SJCRH30 (cell line): ENCODE data around the gene HVCN1. TPM values are rescaled to one million over a fixed set of nuclear protein-coding genes. Genes with fewer than 3 reads are reported as not detected.
"Not testable (repeated sequence)": the region's sequence is repeated elsewhere in the genome, so short reads cannot be mapped to it uniquely, and the experiment has no call there.

ENCODE experiments used
- DNase-seq, 2 experiments: peaks; one replicate each; pipeline ENCODE4 v3.0.0-alpha.2; 2015 to 2020
- H3K27ac ChIP-seq: fragments of 250-450 bp; sonication (Bioruptor Pico); 2 replicates; pipeline ENCODE4 v1.5.1; 2020; ENCODE audit warnings: mild to moderate bottlenecking, moderate library complexity
- H3K27me3 ChIP-seq: fragments of 250-450 bp; sonication (Bioruptor Pico); 2 replicates; pipeline ENCODE4 v1.5.1; 2020; ENCODE audit warnings: mild to moderate bottlenecking, moderate library complexity
- H3K36me3 ChIP-seq: fragments of 250-450 bp; sonication (Bioruptor Pico); 2 replicates; pipeline ENCODE4 v1.5.1; 2020; ENCODE audit warnings: mild to moderate bottlenecking, moderate library complexity
- H3K4me1 ChIP-seq: fragments of 250-450 bp; sonication (Bioruptor Pico); 2 replicates; pipeline ENCODE4 v1.5.1; 2020; ENCODE audit warnings: mild to moderate bottlenecking, moderate library complexity
- H3K4me3 ChIP-seq: fragments of 250-450 bp; sonication (Bioruptor Pico); 2 replicates; pipeline ENCODE4 v1.5.1; 2020; ENCODE audit warnings: mild to moderate bottlenecking, moderate library complexity
- H3K9me3 ChIP-seq: fragments of 250-450 bp; sonication (Bioruptor Pico); replicated peaks from 2 replicates; pipeline ENCODE4 v1.5.1; 2020; ENCODE audit warnings: mild to moderate bottlenecking, moderate library complexity
- total RNA-seq: library from RNA; depleted of rRNA; stranded (reverse); fragments of >200 nt; shearing (Covaris generic); gene quantifications from 2 replicates; pipeline ENCODE4 v1.2.3, GENCODE V29; 2014; rRNA removed

Gene HVCN1, protein sequence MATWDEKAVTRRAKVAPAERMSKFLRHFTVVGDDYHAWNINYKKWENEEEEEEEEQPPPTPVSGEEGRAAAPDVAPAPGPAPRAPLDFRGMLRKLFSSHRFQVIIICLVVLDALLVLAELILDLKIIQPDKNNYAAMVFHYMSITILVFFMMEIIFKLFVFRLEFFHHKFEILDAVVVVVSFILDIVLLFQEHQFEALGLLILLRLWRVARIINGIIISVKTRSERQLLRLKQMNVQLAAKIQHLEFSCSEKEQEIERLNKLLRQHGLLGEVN
- 2.7 and 2.8 TPM in 2 replicates for total RNA-seq

DNA sequence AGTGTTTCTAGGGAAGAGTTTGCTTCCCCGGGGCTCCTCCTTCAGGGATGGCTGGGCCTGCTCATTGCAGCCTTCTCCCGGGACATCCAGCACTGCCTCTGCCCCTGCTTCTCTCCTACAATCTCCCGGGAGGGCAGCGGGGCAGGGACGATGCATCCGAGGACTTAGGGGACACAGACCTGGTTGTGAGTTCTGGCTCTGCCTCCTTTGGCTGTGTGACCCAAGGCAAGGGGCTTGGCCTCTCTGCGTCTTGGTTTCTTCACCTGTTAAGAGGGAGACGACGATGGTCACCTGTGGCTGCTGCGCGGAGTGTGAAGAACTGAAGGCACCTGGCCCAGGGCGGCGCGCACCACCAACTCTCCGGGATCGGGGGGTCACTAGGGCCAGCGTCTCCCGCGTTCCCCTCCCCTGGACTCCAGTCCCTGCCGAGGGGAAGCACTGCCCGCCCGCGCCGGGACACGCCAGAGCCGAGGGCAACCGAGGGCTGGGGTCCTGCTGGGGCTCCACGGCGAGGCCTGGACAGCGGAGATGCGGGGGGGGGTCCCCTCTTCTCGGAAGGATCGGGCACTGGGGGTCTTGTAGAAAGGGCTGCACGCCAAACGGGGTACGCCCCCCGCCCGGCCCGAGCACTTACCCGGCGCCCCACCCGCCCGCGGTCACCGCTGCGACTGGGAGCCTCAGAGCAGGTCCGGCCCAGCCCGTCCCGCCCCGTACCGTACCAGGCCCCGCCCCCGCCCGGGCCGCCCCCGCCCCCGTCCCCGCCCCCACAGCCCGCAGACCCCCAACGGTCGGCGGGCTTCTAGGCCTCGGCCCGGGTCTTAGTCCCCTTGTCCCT lies at the start of gene HVCN1:
TSS of gene HVCN1 (minus strand) at position 670 of the 835 bp plus-strand sequence. CDS start 5,870 bp downstream, outside the sequence.
- H3K27ac ChIP-seq: peak within 1 kb of the TSS; percentile 49
- no peaks in the 10 kb centered on the region for H3K36me3 ChIP-seq

DNA sequence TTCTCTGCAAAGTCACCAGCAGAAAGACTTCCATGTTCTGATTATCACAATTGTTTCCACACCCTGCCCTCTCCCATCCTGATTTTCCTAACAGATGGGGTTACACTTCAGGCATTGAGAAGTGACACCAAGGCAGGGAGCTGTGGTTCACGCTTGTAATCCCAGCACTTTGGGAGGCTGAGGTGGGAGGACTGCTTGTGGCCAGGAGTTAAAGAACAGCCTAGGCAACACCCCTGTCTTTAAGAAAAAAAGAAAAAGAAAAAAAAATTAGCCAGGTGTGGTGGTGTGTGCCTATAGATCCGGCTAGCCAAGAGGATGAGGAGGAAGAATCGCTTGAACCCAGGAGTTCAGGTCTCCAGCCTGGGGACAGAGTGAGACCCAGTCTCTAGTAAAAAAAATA lies 48.6 kb upstream of the HVCN1 start:
- no peak for DNase-seq
- peaks cover 47% of the 10 kb centered on the region for H3K36me3 ChIP-seq

More for the DNA sequence above, at the start of gene HVCN1:
- no peaks in the 10 kb centered on the region for H3K4me1 ChIP-seq
- peak within 1 kb of the TSS; percentile 53 for H3K4me3 ChIP-seq
- no peaks in the 10 kb centered on the region for H3K9me3 ChIP-seq
- peak in 1 of 2 experiments; percentile 7 for DNase-seq
- no peaks in the 10 kb centered on the region for H3K27me3 ChIP-seq

DNA sequence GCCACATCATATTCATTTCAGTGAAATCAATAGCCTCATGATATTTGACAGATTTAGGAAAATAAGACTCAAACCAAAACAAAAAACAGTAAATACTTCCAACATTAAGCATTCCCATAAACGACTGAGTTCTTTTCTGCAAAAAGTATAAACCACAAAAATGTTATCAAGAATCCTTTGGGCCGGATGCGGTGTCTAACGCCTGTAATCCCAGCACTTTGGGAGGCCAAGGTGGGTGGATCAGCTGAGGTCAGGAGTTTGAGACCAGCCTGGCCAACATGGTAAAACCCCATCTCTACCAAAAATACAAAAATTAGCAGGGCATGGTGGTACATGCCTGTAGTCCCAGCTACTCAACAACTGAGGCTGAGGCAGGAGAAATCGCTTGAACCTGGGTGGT lies 48.1 kb upstream of the HVCN1 start:
- not testable (repeated sequence) for H3K4me3 ChIP-seq, H3K27ac ChIP-seq, H3K9me3 ChIP-seq, H3K4me1 ChIP-seq, H3K27me3 ChIP-seq, DNase-seq
- peaks cover 50% of the 10 kb centered on the region for H3K36me3 ChIP-seq

More for the DNA sequence above, 48.6 kb upstream of the HVCN1 start:
- Histone ChIP-seq H3K4me3 (no peak overlapping the region), H3K4me1 (peaks cover 2% of the 10 kb centered on the region; the same call in 1 of the 2 replicates), H3K9me3 (no peaks in the 10 kb centered on the region), H3K27ac (no peak overlapping the region), H3K27me3 (no peaks in the 10 kb centered on the region)

DNA sequence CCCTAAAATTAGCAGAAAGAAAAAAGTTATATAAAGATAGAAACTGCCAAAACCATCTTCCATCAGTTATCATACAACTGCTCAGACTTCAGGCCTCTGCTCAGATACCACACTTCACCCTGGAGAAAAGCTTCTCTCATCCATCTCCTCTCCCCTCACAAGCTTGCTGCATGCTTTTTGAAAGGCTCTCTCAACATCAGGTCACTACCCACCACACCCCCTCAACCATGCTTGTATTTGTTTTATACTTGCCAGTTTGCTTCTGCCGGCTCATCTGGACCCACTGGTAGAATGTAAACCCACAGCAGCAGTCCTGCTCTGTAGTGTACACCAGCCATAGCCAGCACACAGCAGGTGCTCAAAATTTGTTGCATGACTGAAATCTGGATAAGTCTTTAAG lies 45.0 kb upstream of the HVCN1 start:
- DNase-seq: no peak
- no peak overlapping the region for H3K27ac ChIP-seq
- H3K36me3 ChIP-seq: peaks cover 62% of the 10 kb centered on the region
- no peaks in the 10 kb centered on the region for H3K27me3 ChIP-seq
- no peak overlapping the region for H3K4me3 ChIP-seq
- 0 out of 2 replicates have a peak, but pooled peaks cover 2% of the 10 kb centered on the region for H3K4me1 ChIP-seq
- no peaks in the 10 kb centered on the region for H3K9me3 ChIP-seq

DNA sequence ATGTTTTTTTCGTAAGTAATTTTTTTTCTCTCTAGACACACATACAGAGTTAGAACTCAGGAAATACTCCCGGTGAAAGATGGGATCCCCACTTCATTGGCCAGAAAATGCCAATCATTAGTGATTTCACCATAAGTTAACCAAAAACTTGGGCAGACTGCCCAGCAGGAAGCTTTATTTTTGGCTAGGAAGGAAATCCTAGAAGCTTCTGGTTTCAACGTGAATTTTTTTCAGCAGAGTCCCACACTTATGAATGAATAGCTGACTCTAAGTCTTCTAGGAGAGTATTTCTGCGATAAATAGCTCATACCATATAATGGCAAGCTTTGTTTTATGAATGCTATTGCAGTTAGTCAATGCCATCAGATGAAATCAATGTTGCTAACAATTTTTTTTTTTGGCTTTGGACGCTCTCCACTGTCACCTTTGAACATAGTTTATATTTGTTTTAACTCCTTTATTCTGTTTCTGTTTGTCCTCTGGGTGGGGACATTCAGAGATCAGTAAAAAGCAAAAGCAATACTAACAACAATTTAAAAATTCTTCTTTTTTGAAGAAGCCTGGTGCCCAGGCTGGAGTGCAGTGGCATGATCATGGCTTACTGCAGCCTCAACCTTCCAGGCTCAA lies 44.3 kb upstream of the HVCN1 start:
- H3K4me3 ChIP-seq: no peak overlapping the region
- H3K27ac ChIP-seq: no peak overlapping the region
- peaks cover 68% of the 10 kb centered on the region for H3K36me3 ChIP-seq
- DNase-seq: no peak
- H3K9me3 ChIP-seq: no peaks in the 10 kb centered on the region
- H3K27me3 ChIP-seq: no peaks in the 10 kb centered on the region
- 0 out of 2 replicates have a peak, but pooled peaks cover 2% of the 10 kb centered on the region for H3K4me1 ChIP-seq

DNA sequence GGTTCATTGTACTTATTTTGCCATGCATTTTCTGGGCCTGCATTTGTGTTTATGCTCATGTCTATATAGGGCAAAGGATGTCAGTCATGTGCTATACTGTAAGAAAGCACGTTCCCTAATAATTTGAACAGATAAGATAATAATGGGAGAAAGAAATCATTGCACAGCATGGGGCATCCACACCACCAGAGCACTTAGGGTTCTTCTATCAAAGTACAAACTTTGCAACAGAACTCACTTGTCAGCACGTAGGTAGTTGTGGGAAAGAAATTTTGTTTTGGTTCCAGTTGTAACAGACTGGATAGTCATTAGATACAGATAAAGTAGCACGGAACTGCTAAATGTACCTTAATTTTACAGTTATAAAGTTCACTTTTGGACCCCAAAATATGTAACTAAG lies 43.7 kb upstream of the HVCN1 start:
- Histone ChIP-seq H3K36me3 (peaks cover 68% of the 10 kb centered on the region), H3K9me3 (no peaks in the 10 kb centered on the region), H3K4me1 (no peaks in the 10 kb centered on the region), H3K27ac (no peak overlapping the region), H3K4me3 (no peak overlapping the region), H3K27me3 (no peaks in the 10 kb centered on the region)
- no peak for DNase-seq

DNA sequence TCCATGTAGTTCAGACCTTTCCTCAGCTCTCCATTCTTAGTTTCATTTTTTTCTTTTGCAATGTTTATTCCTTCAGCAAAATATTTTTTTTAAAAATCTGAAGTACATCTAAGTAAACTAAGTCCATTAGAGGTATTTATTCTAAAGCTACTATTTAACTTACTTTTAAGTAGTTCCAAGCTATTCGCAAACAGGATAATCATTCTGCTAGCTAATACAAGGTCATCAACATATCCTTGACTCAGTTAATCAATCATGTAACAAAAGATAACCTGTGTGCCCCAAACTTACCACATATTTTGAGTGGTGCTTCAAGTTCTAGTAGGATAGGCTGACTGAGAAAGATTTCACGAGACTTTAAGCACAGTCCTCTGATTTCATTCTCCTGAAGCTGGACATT lies 42.6 kb upstream of the HVCN1 start:
- H3K36me3 ChIP-seq: peaks cover 73% of the 10 kb centered on the region

DNA sequence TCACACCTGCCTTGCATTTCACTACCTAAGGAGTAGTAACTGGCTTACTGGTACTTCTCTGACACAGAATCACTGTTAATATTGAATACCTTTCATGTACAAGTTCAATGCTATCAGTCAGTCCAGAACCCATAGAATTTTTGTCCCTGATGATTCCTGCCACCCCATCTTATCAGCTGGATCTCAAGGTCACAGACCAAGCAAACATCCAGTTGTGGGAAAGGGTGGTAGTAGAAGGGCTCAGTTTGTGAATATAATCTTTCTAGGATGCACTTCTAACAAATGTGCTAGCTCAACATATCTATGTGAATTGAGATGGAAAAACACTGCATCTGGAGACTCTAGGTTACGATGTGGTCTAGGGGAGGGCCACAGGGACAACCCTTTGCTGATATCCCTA lies 39.7 kb upstream of the HVCN1 start:
- H3K4me3 ChIP-seq: no peak overlapping the region
- no peaks in the 10 kb centered on the region for H3K9me3 ChIP-seq
- no peaks in the 10 kb centered on the region for H3K4me1 ChIP-seq
- peaks cover 77% of the 10 kb centered on the region for H3K36me3 ChIP-seq
- DNase-seq: no peak
- H3K27ac ChIP-seq: no peak overlapping the region
- H3K27me3 ChIP-seq: no peaks in the 10 kb centered on the region

More for the DNA sequence above, 42.6 kb upstream of the HVCN1 start:
- H3K4me1 ChIP-seq: no peaks in the 10 kb centered on the region
- H3K4me3 ChIP-seq: no peak overlapping the region
- no peak overlapping the region for H3K27ac ChIP-seq
- H3K9me3 ChIP-seq: no peaks in the 10 kb centered on the region
- H3K27me3 ChIP-seq: no peaks in the 10 kb centered on the region
- no peak for DNase-seq

DNA sequence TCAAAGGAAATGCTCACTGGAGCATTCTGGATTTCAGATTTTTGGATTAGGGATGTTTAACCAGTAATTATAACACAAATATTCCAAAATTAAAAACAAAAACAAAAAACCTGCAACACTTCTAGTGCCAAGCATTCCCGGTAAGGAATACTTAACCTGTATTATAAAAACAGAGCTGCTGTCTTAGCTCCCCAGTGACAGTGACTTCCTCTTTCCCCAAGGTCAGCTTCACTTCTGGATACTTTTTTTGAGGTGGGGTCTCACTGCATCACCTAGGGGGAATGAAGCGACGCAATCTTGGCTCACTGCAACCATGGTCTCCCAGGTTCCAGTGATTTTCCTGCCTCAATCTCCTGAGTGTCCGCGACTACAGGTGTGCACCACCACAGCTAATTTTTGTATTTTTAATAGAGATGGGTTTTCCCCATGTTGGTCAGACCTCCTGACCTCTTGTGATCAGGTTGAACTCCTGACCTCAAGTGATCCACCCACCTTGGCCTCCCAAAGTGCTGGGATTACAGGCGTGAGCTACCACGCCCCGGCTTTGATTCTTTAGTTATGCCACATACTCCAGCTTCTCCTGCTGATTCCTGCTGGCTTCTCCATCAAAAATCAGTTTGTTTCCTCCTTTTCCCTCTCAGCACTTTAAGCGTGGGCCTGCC lies 37.9 kb upstream of the HVCN1 start:
- Histone ChIP-seq H3K4me3 (no peak overlapping the region), H3K4me1 (peaks cover under 1% of the 10 kb centered on the region; the same call in 1 of the 2 replicates), H3K9me3 (no peaks in the 10 kb centered on the region), H3K27me3 (no peaks in the 10 kb centered on the region), H3K27ac (no peak overlapping the region), H3K36me3 (peaks cover 87% of the 10 kb centered on the region)
- DNase-seq: no peak

DNA sequence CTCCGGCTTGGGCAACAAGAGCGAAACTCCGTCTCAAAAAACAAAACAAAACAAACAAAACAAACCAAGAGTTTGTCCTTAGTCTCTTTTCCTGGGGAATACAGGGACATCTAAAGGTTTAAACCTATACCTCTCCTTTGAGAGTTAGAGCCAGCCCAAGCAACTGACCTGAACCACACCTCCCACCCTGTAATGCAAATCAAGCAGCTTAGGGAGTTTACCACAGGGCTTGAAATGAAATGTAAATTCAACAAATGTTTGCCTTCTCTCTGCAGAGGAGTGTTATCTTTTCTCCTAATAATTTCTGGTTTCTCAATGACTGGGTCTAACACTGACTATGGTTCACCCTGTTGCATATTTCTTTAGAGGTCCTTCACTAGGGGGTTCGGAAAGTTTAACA lies 37.1 kb upstream of the HVCN1 start:
- H3K27ac ChIP-seq: no peak overlapping the region
- DNase-seq: no peak
- no peak overlapping the region for H3K4me3 ChIP-seq
- H3K4me1 ChIP-seq: peaks cover 3% of the 10 kb centered on the region; the same call in 1 of the 2 replicates
- H3K9me3 ChIP-seq: no peaks in the 10 kb centered on the region
- peaks cover 90% of the 10 kb centered on the region for H3K36me3 ChIP-seq
- no peaks in the 10 kb centered on the region for H3K27me3 ChIP-seq

DNA sequence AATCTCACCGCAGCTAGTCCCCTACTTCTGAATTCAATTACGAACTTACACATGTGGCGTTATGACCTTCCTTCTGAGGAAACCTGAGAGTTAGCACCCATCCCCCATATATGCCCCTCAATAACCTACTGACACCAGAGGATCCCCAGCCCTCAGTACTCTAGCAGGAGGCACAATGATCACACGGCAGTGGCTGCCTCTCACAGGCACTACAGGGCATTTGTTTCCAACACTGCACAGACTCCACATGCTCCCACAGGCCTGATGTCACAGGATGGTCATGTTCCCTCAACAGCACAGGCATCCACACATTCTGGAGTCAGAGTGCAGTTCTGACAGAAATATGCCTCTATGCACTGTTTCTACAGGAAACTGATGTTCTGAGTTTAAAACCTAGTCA lies 36.4 kb upstream of the HVCN1 start:
- DNase-seq: no peak
- Histone ChIP-seq H3K4me3 (no peak overlapping the region), H3K36me3 (peaks cover 92% of the 10 kb centered on the region)

DNA sequence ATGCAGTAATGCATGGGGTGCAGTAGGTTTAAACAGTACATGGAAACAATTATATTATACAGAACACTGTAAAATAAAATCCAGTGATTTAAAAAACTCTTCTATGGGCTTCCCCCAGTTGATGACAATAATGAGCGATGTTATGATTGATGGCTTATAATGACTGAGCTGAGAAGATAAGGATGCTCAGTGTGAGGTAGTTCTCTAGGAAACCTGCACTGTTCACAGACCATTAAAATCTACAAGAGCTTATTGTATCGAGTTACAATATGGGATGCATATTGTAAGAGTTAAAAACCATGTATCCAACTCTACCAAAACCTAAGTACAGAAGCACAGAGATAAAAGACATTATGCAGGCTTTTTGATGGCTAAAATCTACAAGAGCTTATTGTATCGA lies 34.0 kb upstream of the HVCN1 start:
- peaks cover 96% of the 10 kb centered on the region for H3K36me3 ChIP-seq
- not testable (repeated sequence) for H3K4me1 ChIP-seq, H3K27ac ChIP-seq, H3K9me3 ChIP-seq, H3K4me3 ChIP-seq, H3K27me3 ChIP-seq, DNase-seq

More for the DNA sequence above, 36.4 kb upstream of the HVCN1 start:
- no peaks in the 10 kb centered on the region for H3K27me3 ChIP-seq
- peaks cover 3% of the 10 kb centered on the region; the same call in 1 of the 2 replicates for H3K4me1 ChIP-seq
- H3K27ac ChIP-seq: no peak overlapping the region
- H3K9me3 ChIP-seq: no peaks in the 10 kb centered on the region

DNA sequence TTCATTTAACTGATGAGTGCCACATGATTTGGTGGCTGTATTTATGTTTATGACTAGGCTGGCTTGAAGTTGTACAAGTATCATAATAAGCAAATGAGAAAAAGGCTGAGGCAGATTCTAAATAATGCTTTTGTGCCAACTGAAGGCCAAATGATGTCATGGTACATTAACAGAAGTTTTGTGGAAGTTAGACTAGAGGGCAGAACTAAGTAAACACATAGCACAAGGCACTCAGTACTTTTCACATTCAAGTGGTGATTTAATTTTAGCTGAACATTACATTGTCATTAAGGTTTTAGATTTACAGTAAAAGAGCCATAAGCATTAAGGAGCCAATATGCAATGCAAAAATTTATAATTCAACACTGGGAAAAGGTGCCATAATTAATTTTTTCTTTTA lies 32.7 kb upstream of the HVCN1 start:
- peaks cover 86% of the 10 kb centered on the region for H3K36me3 ChIP-seq
- H3K27ac ChIP-seq: no peak overlapping the region
- H3K4me1 ChIP-seq: peaks cover 3% of the 10 kb centered on the region; the same call in 1 of the 2 replicates
- H3K27me3 ChIP-seq: no peaks in the 10 kb centered on the region
- no peak overlapping the region for H3K4me3 ChIP-seq
- no peaks in the 10 kb centered on the region for H3K9me3 ChIP-seq
- no peak for DNase-seq

DNA sequence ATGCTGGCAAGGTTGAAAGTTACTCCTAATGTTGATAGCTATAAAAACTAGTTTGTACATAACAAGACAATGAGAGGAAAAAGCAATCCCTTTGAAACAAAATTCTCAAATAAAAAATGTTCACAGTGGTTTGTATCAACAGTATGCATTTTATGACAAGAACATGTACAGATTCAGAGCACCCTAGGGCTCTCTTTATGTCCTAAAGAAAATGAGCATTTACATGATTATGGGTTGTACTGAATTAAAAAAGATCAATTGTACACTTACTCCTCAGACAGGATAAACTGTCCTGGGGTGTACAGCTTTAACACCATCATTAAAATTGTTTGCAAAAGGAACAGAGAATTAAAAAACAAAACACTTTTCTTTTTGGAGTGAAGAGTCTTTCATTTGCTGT lies 31.6 kb upstream of the HVCN1 start:
- H3K9me3 ChIP-seq: no peaks in the 10 kb centered on the region
- H3K4me3 ChIP-seq: no peak overlapping the region
- no peak for DNase-seq
- no peak overlapping the region for H3K27ac ChIP-seq
- no peaks in the 10 kb centered on the region for H3K27me3 ChIP-seq
- H3K36me3 ChIP-seq: peaks cover 79% of the 10 kb centered on the region
- peaks cover 3% of the 10 kb centered on the region; the same call in 1 of the 2 replicates for H3K4me1 ChIP-seq
